ENCODE data around the gene SMCP.

Gene SMCP

DNA sequence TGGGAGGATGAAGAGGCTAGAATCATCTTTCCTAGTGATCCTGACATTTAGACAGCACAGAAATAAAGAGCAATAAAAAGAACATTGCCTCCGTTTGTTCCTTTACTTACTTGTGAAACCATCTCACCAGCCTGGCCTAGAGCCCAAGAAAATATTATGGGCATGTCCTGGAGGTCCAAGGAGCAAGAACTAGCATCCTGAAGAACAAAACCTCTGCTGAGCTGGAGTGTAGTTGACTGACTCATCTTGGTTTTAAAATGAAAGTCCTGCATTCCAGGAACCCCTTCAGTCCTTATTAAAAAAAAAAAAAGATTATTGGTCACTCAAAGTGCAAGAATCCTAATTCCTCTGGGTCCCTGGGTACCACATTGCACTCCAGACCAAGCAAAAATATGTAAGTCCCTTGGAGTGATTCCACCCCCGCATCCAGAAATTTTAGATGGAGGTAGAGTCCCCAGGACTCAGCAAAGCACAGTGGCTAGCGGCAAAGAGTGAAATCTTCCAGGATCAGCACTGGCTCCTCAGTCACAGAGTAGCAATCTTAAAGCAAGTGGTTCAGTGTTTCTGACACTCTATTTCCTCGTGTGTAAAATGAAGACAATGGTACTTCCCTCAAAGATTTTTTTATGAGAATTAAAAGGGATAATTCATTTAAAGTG is 7.0 kb downstream of the SMCP start:
- H3K36me3 ChIP-seq (ENCODE audit: control insufficient read depth, low read length): no peaks in the 10 kb centered on the region
- no peaks in the 10 kb centered on the region for H4K20me1 ChIP-seq (ENCODE audit: control insufficient read depth, insufficient read depth, low read depth, low read length)
- no peaks in the 10 kb centered on the region for H3K79me2 ChIP-seq (ENCODE audit: control insufficient read depth, low read length)
- H3K9me3 ChIP-seq (ENCODE audit: control insufficient read depth, insufficient read depth, low read length): no peaks in the 10 kb centered on the region
- no peaks in the 10 kb centered on the region for H3F3A ChIP-seq (ENCODE audit: control insufficient read depth, insufficient read depth)
- TF ChIP-seq, protein P1, sequence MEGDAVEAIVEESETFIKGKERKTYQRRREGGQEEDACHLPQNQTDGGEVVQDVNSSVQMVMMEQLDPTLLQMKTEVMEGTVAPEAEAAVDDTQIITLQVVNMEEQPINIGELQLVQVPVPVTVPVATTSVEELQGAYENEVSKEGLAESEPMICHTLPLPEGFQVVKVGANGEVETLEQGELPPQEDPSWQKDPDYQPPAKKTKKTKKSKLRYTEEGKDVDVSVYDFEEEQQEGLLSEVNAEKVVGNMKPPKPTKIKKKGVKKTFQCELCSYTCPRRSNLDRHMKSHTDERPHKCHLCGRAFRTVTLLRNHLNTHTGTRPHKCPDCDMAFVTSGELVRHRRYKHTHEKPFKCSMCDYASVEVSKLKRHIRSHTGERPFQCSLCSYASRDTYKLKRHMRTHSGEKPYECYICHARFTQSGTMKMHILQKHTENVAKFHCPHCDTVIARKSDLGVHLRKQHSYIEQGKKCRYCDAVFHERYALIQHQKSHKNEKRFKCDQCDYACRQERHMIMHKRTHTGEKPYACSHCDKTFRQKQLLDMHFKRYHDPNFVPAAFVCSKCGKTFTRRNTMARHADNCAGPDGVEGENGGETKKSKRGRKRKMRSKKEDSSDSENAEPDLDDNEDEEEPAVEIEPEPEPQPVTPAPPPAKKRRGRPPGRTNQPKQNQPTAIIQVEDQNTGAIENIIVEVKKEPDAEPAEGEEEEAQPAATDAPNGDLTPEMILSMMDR (IDR thresholded peaks at IDR 0.05; ENCODE audit: low read depth, low read length, poor library complexity, severe bottlenecking): no peak
- TF ChIP-seq EZH2phosphoT487 (IDR thresholded peaks at IDR 0.05; ENCODE audit: borderline replicate concordance, low read length): no peak
- H3K9me2 ChIP-seq (replicated peaks; ENCODE audit: control insufficient read depth, low read length): no peaks in the 10 kb centered on the region
- no peak overlapping the region for H3K4me3 ChIP-seq (ENCODE audit: low read length)
- H3K4me1 ChIP-seq (ENCODE audit: control insufficient read depth, low read length): no peaks in the 10 kb centered on the region
- 0 out of 2 replicates have a peak, but pooled peaks cover 5% of the 10 kb centered on the region for H3K27me3 ChIP-seq (ENCODE audit: control insufficient read depth, low read length)
- no peak overlapping the region for H3K4me2 ChIP-seq (ENCODE audit: low read length)
- no peak overlapping the region for H3K27ac ChIP-seq (ENCODE audit: low read depth, low read length)

DNA sequence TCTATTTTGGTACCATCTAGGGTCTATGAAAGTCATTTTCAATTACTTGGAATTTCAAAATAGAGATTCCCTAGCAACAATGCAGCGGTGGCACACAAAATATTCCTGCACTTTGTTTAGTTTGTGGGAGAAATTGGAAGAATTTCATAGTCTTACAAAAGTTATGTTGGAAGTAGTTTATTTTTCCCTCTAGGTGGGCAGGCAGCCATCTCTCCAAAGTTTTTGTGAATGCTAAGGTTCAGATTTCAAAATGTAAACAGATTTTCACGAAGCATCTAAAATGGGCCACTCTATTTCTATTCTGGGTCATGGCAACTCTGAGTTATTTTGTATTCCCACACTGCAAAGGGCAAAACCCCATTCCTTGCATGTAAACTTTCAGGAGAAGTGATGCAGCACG is 8.0 kb downstream of the SMCP start:
- H3F3A ChIP-seq (ENCODE audit: control insufficient read depth, insufficient read depth): no peaks in the 10 kb centered on the region
- H4K20me1 ChIP-seq (ENCODE audit: control insufficient read depth, insufficient read depth, low read depth, low read length): no peaks in the 10 kb centered on the region
- no peak overlapping the region for H3K27ac ChIP-seq (ENCODE audit: low read depth, low read length)
- no peak overlapping the region for H3K4me3 ChIP-seq (ENCODE audit: low read length)
- H3K9me3 ChIP-seq (ENCODE audit: control insufficient read depth, insufficient read depth, low read length): no peaks in the 10 kb centered on the region
- TF ChIP-seq, protein P1 (IDR thresholded peaks at IDR 0.05; ENCODE audit: low read depth, low read length, poor library complexity, severe bottlenecking): no peak
- no peak for TF ChIP-seq EZH2phosphoT487 (IDR thresholded peaks at IDR 0.05; ENCODE audit: borderline replicate concordance, low read length)
- H3K79me2 ChIP-seq (ENCODE audit: control insufficient read depth, low read length): no peaks in the 10 kb centered on the region
- H3K4me1 ChIP-seq (ENCODE audit: control insufficient read depth, low read length): no peaks in the 10 kb centered on the region
- no peak overlapping the region for H3K4me2 ChIP-seq (ENCODE audit: low read length)
- no peaks in the 10 kb centered on the region for H3K36me3 ChIP-seq (ENCODE audit: control insufficient read depth, low read length)
- H3K27me3 ChIP-seq (ENCODE audit: control insufficient read depth, low read length): 0 out of 2 replicates have a peak, but pooled peaks cover 5% of the 10 kb centered on the region
- H3K9me2 ChIP-seq (replicated peaks; ENCODE audit: control insufficient read depth, low read length): no peaks in the 10 kb centered on the region

DNA sequence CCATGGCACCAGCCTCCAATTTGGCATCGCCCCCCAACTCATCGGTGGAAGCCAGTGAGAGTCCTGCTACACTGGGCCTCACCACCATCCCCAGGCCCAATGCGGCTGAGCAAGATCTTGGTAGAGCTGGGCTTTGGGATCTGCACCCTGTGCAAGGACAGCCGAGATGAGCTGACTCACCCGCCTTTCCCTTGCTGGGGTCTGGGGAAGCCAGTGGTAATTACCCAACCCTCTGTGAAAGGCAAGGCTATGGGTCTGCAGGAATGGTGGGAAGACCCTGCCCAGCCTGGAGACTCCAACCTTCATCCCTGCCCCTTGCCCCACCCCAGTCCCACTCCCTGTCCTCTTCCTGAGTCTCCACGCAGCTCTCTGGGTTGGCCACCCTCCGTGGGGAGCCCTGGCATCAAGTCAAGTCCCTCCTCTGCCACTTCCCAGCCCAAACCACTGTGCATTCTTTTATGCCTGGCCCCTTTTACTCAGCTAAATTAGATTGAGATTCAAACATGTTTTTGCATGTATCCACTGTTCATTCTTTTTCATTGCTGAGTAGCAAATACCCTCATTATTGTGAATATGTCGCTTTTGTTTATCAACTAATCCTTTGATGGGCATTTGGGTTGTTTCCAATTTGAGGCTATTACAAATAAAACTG is 8.8 kb downstream of the SMCP start:
- Histone ChIP-seq H3K4me3 (ENCODE audit: low read length) (no peak overlapping the region), H3K27me3 (ENCODE audit: control insufficient read depth, low read length) (peaks cover 5% of the 10 kb centered on the region; the same call in 1 of the 2 replicates), H4K20me1 (ENCODE audit: control insufficient read depth, insufficient read depth, low read depth, low read length) (no peaks in the 10 kb centered on the region), H3F3A (ENCODE audit: control insufficient read depth, insufficient read depth) (no peaks in the 10 kb centered on the region), H3K9me3 (ENCODE audit: control insufficient read depth, insufficient read depth, low read length) (no peaks in the 10 kb centered on the region), H3K27ac (ENCODE audit: low read depth, low read length) (no peak overlapping the region), H3K4me2 (ENCODE audit: low read length) (no peak overlapping the region), H3K4me1 (ENCODE audit: control insufficient read depth, low read length) (no peaks in the 10 kb centered on the region), H3K36me3 (ENCODE audit: control insufficient read depth, low read length) (no peaks in the 10 kb centered on the region), H3K79me2 (ENCODE audit: control insufficient read depth, low read length) (no peaks in the 10 kb centered on the region), H3K9me2 (replicated peaks; ENCODE audit: control insufficient read depth, low read length) (no peaks in the 10 kb centered on the region)
- TF ChIP-seq EZH2phosphoT487 (IDR thresholded peaks at IDR 0.05; ENCODE audit: borderline replicate concordance, low read length): no peak
- TF ChIP-seq, protein P1 (IDR thresholded peaks at IDR 0.05; ENCODE audit: low read depth, low read length, poor library complexity, severe bottlenecking): no peak

All from DOHH2 (cell line).